Measurements from ENCODE around the gene SVOP. TPM values are rescaled to one million over a fixed set of nuclear protein-coding genes. Genes with fewer than 3 reads are reported as not detected.

The SVOP gene
- polyA plus RNA-seq, 3 donors = not detected

DNA sequence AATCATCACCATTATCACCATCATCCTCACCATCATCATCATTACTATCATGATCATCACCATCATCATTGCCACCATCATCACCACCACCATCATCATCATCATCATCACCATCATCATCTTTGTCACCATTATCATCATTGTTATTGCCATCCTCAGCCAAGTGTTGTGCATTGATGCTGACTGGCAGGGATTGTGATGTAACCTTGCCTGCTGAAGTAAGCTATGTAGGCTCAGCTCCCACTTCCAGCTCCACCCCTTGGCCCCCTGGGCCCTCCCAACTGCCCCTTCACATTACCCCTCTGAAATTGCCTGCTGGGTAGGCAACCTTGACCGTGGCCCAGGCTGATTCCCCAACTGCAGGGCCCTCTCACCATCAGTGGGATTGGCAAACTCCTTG lies 37.6 kb downstream of the SVOP start:
- H3K4me1 Mint-ChIP-seq = no peaks in the 10 kb centered on the region
- H3K27me3 Mint-ChIP-seq (ENCODE audit: low read depth in 3 of 3) = peaks cover 1 to 5% (median 5%) of the 10 kb centered on the region in 3 donors
- Histone ChIP-seq H3K27me3 (ENCODE audit: control insufficient read depth in 2 of 2, insufficient read depth in 2 of 2, low read length in 2 of 2) (peaks cover 0 to 5% of the 10 kb centered on the region in 2 donors), H3K4me3 (replicated peaks in 1 of 3; ENCODE audit: low read depth in 2 of 3, low read length in 3 of 3) (no peak overlapping the region), H3K4me2 (replicated peaks; ENCODE audit: extremely low read depth, low read length, poor library complexity, severe bottlenecking) (no peak overlapping the region), H3K27ac (ENCODE audit: low read depth in 1 of 2, low read length in 2 of 2) (no peak overlapping the region), H4K20me1 (ENCODE audit: insufficient read depth, low read length) (no peaks in the 10 kb centered on the region), H3K36me3 (replicated peaks in 1 of 2; ENCODE audit: control insufficient read depth in 1 of 2, insufficient read depth in 2 of 2, low read length in 2 of 2) (no peaks in the 10 kb centered on the region), H3K9me3 (replicated peaks in 1 of 2; ENCODE audit: control insufficient read depth in 1 of 2, insufficient read depth in 1 of 2, low read length in 2 of 2) (no peaks in the 10 kb centered on the region), H3K79me2 (ENCODE audit: insufficient read depth, low read length) (no peaks in the 10 kb centered on the region), H3K9ac (ENCODE audit: insufficient read depth, low read length, poor library complexity, severe bottlenecking) (no peak overlapping the region), H3K4me1 (ENCODE audit: control insufficient read depth in 1 of 2, insufficient read depth in 2 of 2, low read length in 2 of 2) (no peaks in the 10 kb centered on the region), H2AFZ (ENCODE audit: insufficient read depth, low read depth, low read length, poor library complexity, severe bottlenecking) (no peak overlapping the region)
- no peaks in the 10 kb centered on the region for H3K9me3 Mint-ChIP-seq
- intact Hi-C loops (cut with micrococcal nuclease) = no loop called here
- no peak overlapping the region for H3K4me3 Mint-ChIP-seq
- no peak overlapping the region for H3K27ac Mint-ChIP-seq
- DNase-seq = no peak
- TF ChIP-seq, protein P1, sequence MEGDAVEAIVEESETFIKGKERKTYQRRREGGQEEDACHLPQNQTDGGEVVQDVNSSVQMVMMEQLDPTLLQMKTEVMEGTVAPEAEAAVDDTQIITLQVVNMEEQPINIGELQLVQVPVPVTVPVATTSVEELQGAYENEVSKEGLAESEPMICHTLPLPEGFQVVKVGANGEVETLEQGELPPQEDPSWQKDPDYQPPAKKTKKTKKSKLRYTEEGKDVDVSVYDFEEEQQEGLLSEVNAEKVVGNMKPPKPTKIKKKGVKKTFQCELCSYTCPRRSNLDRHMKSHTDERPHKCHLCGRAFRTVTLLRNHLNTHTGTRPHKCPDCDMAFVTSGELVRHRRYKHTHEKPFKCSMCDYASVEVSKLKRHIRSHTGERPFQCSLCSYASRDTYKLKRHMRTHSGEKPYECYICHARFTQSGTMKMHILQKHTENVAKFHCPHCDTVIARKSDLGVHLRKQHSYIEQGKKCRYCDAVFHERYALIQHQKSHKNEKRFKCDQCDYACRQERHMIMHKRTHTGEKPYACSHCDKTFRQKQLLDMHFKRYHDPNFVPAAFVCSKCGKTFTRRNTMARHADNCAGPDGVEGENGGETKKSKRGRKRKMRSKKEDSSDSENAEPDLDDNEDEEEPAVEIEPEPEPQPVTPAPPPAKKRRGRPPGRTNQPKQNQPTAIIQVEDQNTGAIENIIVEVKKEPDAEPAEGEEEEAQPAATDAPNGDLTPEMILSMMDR (IDR thresholded peaks at IDR 0.05) = no peak
- 81% methylated on average over 1 of the region's 1 CpG for WGBS (ENCODE audit: insufficient coverage)
- no peaks in the 10 kb centered on the region for H3K36me3 Mint-ChIP-seq

DNA sequence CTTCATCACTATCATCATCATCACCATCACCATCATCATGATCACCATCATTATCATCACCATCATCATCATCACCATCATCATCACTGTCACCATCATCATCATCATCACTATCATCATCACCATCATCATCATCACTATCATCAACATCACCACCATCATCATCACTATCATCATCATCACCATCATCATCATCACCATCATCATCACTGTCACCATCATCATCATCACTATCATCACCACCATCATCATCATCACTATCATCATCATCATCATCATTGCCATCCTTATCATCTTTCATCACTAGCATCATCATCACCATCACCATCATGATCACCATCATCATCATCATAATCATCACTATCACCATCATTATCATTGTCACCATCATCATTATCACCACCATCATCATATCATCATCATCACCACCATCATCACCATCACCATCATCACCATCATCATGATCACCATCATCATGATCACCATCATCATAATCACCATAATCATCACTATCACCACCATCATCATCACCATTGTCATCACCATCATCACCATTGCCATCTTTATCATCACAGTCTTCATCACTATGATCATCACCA lies 38.1 kb downstream of the SVOP start:
- no peaks in the 10 kb centered on the region for H3K4me1 ChIP-seq (ENCODE audit: control insufficient read depth in 1 of 2, insufficient read depth in 2 of 2, low read length in 2 of 2)
- TF ChIP-seq, protein P1 (IDR thresholded peaks at IDR 0.05) = no peak

More for the DNA sequence above, 38.1 kb downstream of the SVOP start:
- H3K36me3 ChIP-seq (replicated peaks in 1 of 2; ENCODE audit: control insufficient read depth in 1 of 2, insufficient read depth in 2 of 2, low read length in 2 of 2) = no peaks in the 10 kb centered on the region
- intact Hi-C loops (cut with micrococcal nuclease) = no loop called here
- Mint-ChIP-seq H3K36me3 (no peaks in the 10 kb centered on the region), H3K4me1 (no peaks in the 10 kb centered on the region), H3K27me3 (ENCODE audit: low read depth in 3 of 3) (peaks cover 1 to 5% (median 3%) of the 10 kb centered on the region in 3 donors), H3K27ac (no peak overlapping the region), H3K4me3 (no peak overlapping the region), H3K9me3 (no peaks in the 10 kb centered on the region)
- H4K20me1 ChIP-seq (ENCODE audit: insufficient read depth, low read length) = no peaks in the 10 kb centered on the region
- no peak overlapping the region for H2AFZ ChIP-seq (ENCODE audit: insufficient read depth, low read depth, low read length, poor library complexity, severe bottlenecking)
- no peak overlapping the region for H3K9ac ChIP-seq (ENCODE audit: insufficient read depth, low read length, poor library complexity, severe bottlenecking)
- no peak for DNase-seq
- H3K79me2 ChIP-seq (ENCODE audit: insufficient read depth, low read length) = no peaks in the 10 kb centered on the region
- no peak overlapping the region for H3K4me2 ChIP-seq (replicated peaks; ENCODE audit: extremely low read depth, low read length, poor library complexity, severe bottlenecking)
- no peak overlapping the region for H3K4me3 ChIP-seq (replicated peaks in 1 of 3; ENCODE audit: low read depth in 2 of 3, low read length in 3 of 3)
- H3K27ac ChIP-seq (ENCODE audit: low read depth in 1 of 2, low read length in 2 of 2) = no peak overlapping the region
- H3K27me3 ChIP-seq (ENCODE audit: control insufficient read depth in 2 of 2, insufficient read depth in 2 of 2, low read length in 2 of 2) = peaks cover 0 to 5% of the 10 kb centered on the region in 2 donors
- no peaks in the 10 kb centered on the region for H3K9me3 ChIP-seq (replicated peaks in 1 of 2; ENCODE audit: control insufficient read depth in 1 of 2, insufficient read depth in 1 of 2, low read length in 2 of 2)

Measured in CD14-positive monocyte (primary cell).